GM19025 (cell line): Measurements from ENCODE around the gene DSCAML1.

Source experiments
- ATAC-seq: cut with Tn5 transposase; IDR thresholded peaks from one replicate; pipeline ENCODE4 v1.9.1; 2021; ENCODE audit warnings: mild to moderate bottlenecking, low read depth, moderate library complexity; ENCODE audit not compliant: unreplicated experiment

The DSCAML1 gene

GRCh38 chr11:117795638-117796455 lies 1.2 kb downstream of the DSCAML1 start:
- no peak for ATAC-seq

- ATAC-seq: no peak
Observed at GRCh38 chr11:117794772-117795629, 2.0 kb downstream of the DSCAML1 start.

- no peak for ATAC-seq
Observed at GRCh38 chr11:117794135-117794534, 2.9 kb downstream of the DSCAML1 start.

- ATAC-seq: no peak
Observed at GRCh38 chr11:117793583-117793982, 3.4 kb downstream of the DSCAML1 start.

GRCh38 chr11:117792992-117793391 lies 4.0 kb downstream of the DSCAML1 start:
- ATAC-seq: no peak

GRCh38 chr11:117792241-117792640 lies 4.8 kb downstream of the DSCAML1 start:
- ATAC-seq: no peak

DNA sequence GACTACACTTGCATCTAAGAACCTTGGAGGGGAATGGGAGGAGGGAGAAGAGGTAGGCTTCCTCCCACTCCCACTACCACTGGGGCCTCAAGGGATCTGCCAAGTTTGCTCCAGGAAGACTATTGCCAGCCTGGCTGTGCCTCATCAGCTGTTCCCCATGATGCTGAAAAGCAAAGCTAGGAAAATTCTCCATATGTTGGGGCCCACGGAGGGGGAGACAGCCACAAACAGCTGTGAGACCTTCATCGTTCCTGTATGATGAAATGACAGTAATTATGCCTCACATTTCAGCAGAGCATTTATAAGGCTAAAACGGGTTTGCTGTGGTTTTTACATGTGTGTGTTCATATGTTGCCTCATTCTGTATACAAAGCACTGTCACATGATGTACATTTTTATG lies 6.7 kb downstream of the DSCAML1 start:
- no peak for ATAC-seq

- no peak for ATAC-seq
Observed at GRCh38 chr11:117789241-117789640, 7.8 kb downstream of the DSCAML1 start.

GRCh38 chr11:117786135-117786870 lies 10.7 kb downstream of the DSCAML1 start:
- no peak for ATAC-seq

DNA sequence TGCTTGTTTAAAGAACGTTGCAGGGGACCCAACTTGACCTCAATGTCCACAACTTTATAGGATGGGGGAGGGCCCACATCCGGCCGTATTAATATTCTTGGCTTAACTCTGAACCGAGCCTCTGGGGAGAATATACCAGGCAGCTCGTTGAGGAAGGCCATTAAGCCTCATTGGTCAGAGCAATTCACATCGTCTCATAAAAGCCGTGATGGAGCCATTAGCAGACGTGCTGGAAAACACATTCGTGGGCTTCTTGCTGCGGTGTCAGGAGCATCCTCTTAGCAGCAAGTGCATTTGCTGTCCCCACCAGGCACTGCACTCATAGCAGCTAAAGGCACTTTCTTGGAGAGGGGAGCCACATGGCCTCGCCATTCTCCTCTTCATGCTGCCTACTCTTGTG lies 14.9 kb downstream of the DSCAML1 start:
- no peak for ATAC-seq

DNA sequence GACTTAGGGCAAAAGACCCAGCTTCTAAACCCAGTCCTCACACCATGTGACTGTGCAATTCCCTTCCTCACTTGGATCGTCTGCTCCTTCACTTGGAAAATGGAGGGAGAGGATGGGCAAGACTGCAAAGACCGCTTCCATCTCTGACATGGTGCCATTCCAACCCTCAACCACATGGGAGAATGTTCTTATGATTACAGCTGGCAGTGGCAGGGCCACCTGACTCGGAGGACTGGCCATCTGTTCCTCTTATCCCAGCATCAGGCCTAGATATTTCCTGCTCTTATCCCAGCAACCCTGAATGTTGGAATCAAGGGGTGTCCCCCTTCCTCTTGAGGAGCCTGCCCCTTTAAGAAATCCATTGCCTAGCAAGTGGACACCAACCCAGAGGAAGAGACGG lies 15.4 kb downstream of the DSCAML1 start:
- ATAC-seq: no peak

DNA sequence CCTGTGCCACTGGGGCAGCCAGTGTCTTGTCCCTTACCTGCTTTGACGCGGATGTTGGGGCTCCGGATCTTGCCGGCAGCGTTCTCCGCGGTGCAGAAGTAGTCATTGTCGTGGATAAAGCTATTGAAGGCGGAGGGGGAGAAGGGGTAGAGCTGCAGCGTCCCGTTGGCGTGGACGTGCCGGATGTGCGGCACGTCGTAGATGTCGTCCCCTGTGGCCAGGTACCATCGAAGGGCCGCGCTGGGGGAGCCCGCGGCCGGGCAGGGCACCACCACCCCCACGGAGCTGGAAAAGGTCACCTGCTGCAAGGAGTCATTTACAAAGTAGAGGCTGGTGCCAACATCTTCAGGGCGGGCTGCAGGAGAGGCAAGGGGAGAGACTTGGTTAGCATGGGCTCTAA lies 16.6 kb downstream of the DSCAML1 start:
- ATAC-seq: no peak

DNA sequence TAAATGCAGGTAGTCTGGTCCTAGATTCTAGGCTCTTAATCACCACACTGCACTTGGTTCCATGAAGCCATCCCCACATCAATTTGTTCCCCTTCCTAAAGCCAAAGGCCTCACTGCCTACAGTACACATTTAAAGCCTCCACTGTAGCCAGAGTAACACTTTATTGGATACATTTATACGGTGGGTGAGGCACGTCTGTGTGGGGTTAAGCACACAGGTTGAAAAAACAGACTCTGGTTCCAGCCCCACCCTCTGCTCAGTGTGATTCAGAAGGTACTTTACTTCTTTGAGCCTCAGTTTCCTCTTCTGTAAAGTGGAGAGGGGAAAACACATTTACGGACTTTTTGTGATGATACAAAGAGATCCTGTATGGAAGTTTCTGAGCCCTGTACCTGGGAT lies 22.5 kb downstream of the DSCAML1 start:
- ATAC-seq: no peak

DNA sequence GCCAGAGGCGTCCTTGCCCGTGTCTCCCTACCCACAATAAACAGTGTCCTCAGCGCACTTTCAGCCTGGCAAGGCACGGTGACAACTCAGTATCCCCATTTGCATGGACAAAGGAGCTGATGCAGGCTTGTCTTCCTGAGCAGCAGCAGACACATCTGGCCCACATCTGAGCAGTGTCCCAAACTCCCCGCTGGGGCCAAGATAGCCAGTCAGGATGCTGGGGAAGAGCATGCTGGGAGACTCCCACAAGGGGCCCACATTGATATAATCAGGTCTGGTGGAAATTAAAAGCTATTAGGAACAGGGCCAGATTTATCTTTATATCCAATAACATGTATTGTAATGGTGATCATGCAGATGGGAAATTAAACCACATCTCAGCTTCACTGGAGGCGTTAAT lies 24.7 kb downstream of the DSCAML1 start:
- ATAC-seq: no peak

DNA sequence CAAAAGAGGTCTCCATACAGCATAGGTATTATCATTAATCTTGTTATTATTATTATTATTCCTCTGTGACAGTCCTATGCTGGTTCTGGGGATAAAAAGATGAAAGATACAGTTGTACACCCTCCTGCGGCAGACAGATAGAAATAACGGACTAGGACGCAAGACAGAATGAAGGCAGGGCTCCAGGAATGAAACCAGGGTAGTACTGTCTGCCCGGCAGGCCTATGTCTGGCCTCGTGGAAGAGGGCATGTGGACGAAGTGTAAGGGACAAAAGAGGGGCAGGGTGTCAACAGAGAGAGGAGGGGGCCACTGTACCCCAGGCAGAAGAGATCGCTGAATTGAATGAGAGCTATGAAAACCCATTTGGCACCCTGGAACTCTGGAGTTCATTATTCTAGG lies 25.2 kb downstream of the DSCAML1 start:
- no peak for ATAC-seq

DNA sequence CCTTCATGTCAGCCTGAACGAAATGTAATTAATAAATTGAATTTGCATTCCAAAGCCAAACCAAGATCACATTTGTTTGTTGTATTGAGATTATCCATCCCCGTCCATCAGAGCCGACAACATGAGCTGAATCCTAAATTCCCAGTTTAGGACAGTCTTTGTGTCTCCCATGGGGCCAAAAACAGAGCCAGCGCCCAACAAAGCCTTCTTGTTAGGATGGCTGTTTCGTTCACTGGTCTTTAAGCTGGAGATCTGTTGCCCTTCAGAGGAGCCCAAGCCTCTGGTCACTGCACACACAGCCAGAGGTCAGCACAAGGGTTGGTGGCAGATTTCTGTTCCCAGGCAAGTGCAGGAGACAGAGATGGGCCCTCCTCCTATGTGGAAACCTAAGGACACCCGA lies 25.8 kb downstream of the DSCAML1 start:
- ATAC-seq: no peak

DNA sequence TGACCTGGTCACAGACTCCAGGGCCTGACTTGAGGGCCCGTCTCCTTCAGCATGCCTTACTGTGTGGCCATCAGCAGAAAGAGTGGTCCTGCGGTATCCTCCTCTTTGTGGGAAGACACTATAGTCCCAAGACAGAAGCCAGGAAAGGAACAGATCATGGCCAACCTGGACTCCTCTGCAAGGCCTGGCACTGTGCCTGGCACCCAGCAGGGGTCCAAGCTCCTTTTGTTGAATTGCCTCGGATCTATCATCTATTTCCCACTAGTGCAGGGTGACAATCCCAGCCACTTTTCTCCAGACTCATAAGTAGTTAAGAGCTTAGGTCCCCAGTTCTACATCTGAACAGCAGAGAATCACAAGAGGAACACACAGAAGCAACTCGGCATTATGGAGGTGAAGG lies 27.0 kb downstream of the DSCAML1 start:
- ATAC-seq: no peak

- no peak for ATAC-seq
Observed at GRCh38 chr11:117769533-117769932, 27.5 kb downstream of the DSCAML1 start.

GRCh38 chr11:117768506-117768905 lies 28.5 kb downstream of the DSCAML1 start:
- no peak for ATAC-seq

- ATAC-seq: no peak
Observed at GRCh38 chr11:117767071-117767470, 29.9 kb downstream of the DSCAML1 start.

DNA sequence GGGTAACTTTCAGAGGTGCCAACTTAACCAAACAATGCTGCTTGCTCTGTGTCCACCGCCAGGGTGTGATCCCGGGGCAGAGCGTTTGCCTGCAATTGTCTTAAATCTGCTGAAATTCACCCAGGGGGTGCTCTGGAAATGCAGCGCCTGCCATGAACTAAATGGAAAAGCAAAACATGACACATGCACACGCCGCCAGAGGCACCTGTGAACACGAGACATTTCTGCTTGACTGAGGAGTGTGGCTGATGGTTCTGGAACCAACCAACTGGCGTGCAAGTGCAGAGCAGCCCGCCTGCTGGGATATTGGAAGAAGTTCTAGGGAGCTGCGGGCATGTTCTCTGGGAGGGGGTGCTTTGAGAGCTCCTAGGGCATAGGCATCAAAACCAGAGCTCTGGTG lies 30.4 kb downstream of the DSCAML1 start:
- ATAC-seq: no peak
